ENCODE data around the gene LIN7B. TPM values are rescaled to one million over a fixed set of nuclear protein-coding genes. Genes with fewer than 3 reads are reported as not detected.
A peak's percentile ranks its signal among the peaks of the same experiment; 100 is the strongest.

The LIN7B gene
- total RNA-seq, 1 donor: 2.5 TPM

GRCh38 chr19:49107625-49108459 is 6.3 kb upstream of the LIN7B start:
- H3K4me3 ChIP-seq (ENCODE audit: low read length): no peak overlapping the region
- H3K4me1 ChIP-seq (ENCODE audit: insufficient read depth, low read length): no peaks in the 10 kb centered on the region
- H3K27me3 ChIP-seq (ENCODE audit: insufficient read depth, low read length): no peaks in the 10 kb centered on the region
- H3K9me3 ChIP-seq (ENCODE audit: low read depth, low read length): no peaks in the 10 kb centered on the region

- H3K4me1 ChIP-seq (ENCODE audit: insufficient read depth, low read length): peaks cover 8% of the 10 kb centered on the region
These were observed 5.1 kb upstream of the LIN7B start for GRCh38 chr19:49109051-49109450.

GRCh38 chr19:49109569-49110233 is 4.5 kb upstream of the LIN7B start:
- no peak overlapping the region for H3K4me3 ChIP-seq (ENCODE audit: low read length)
- H3K4me1 ChIP-seq (ENCODE audit: insufficient read depth, low read length): peaks cover 10% of the 10 kb centered on the region
- H3K9me3 ChIP-seq (ENCODE audit: low read depth, low read length): no peaks in the 10 kb centered on the region
- H3K27me3 ChIP-seq (ENCODE audit: insufficient read depth, low read length): no peaks in the 10 kb centered on the region

More at GRCh38 chr19:49109051-49109450, 5.1 kb upstream of the LIN7B start:
- Histone ChIP-seq H3K4me3 (ENCODE audit: low read length) (no peak overlapping the region), H3K9me3 (ENCODE audit: low read depth, low read length) (no peaks in the 10 kb centered on the region), H3K27me3 (ENCODE audit: insufficient read depth, low read length) (no peaks in the 10 kb centered on the region)

GRCh38 chr19:49110567-49110966 is 3.6 kb upstream of the LIN7B start:
- Histone ChIP-seq H3K27me3 (ENCODE audit: insufficient read depth, low read length) (no peaks in the 10 kb centered on the region), H3K4me3 (ENCODE audit: low read length) (no peak overlapping the region), H3K9me3 (ENCODE audit: low read depth, low read length) (no peaks in the 10 kb centered on the region), H3K4me1 (ENCODE audit: insufficient read depth, low read length) (peaks cover 16% of the 10 kb centered on the region)

GRCh38 chr19:49111218-49111998 is 2.8 kb upstream of the LIN7B start:
- H3K27me3 ChIP-seq (ENCODE audit: insufficient read depth, low read length): no peaks in the 10 kb centered on the region
- no peaks in the 10 kb centered on the region for H3K9me3 ChIP-seq (ENCODE audit: low read depth, low read length)
- H3K4me3 ChIP-seq (ENCODE audit: low read length): no peak overlapping the region
- peaks cover 22% of the 10 kb centered on the region for H3K4me1 ChIP-seq (ENCODE audit: insufficient read depth, low read length)

GRCh38 chr19:49114630-49115363 is 627 bp downstream of the LIN7B start:
- peaks cover 44% of the 10 kb centered on the region for H3K4me1 ChIP-seq (ENCODE audit: insufficient read depth, low read length)
- no peaks in the 10 kb centered on the region for H3K27me3 ChIP-seq (ENCODE audit: insufficient read depth, low read length)
- peak overlapping the region; percentile 47 for H3K4me3 ChIP-seq (ENCODE audit: low read length)
- H3K9me3 ChIP-seq (ENCODE audit: low read depth, low read length): no peaks in the 10 kb centered on the region

- peaks cover 11% of the 10 kb centered on the region for H3K27me3 ChIP-seq (ENCODE audit: insufficient read depth, low read length)
- H3K4me1 ChIP-seq (ENCODE audit: insufficient read depth, low read length): peaks cover 48% of the 10 kb centered on the region
- H3K4me3 ChIP-seq (ENCODE audit: low read length): no peak overlapping the region
- H3K9me3 ChIP-seq (ENCODE audit: low read depth, low read length): no peaks in the 10 kb centered on the region
These were observed 2.4 kb downstream of the LIN7B start for GRCh38 chr19:49116544-49116943.

- H3K4me3 ChIP-seq (ENCODE audit: low read length): peak overlapping the region; percentile 43
- H3K9me3 ChIP-seq (ENCODE audit: low read depth, low read length): no peaks in the 10 kb centered on the region
- H3K4me1 ChIP-seq (ENCODE audit: insufficient read depth, low read length): peaks cover 48% of the 10 kb centered on the region
- peaks cover 11% of the 10 kb centered on the region for H3K27me3 ChIP-seq (ENCODE audit: insufficient read depth, low read length)
These were observed 3.8 kb downstream of the LIN7B start for GRCh38 chr19:49117677-49118564.

GRCh38 chr19:49118565-49119410 is 4.6 kb downstream of the LIN7B start, which contains the start of gene C19orf73:
C19orf73 (minus strand) TSS chr19:49119143; CDS start chr19:49119022, 121 bp downstream.
- peak within 1 kb of the TSS; percentile 43 for H3K4me3 ChIP-seq (ENCODE audit: low read length)
- peaks cover 11% of the 10 kb centered on the region for H3K27me3 ChIP-seq (ENCODE audit: insufficient read depth, low read length)

GRCh38 chr19:49119411-49120324 is 5.5 kb downstream of the LIN7B start, which contains the start of gene PPFIA3:
PPFIA3 (plus strand) TSS chr19:49119544; CDS start chr19:49127874, 8,330 bp downstream.
- peaks cover 11% of the 10 kb centered on the region for H3K27me3 ChIP-seq (ENCODE audit: insufficient read depth, low read length)
- H3K9me3 ChIP-seq (ENCODE audit: low read depth, low read length): no peaks in the 10 kb centered on the region
- H3K4me1 ChIP-seq (ENCODE audit: insufficient read depth, low read length): peaks cover 38% of the 10 kb centered on the region
- peak within 1 kb of the TSS; percentile 43 for H3K4me3 ChIP-seq (ENCODE audit: low read length)

More at GRCh38 chr19:49118565-49119410, 4.6 kb downstream of the LIN7B start, which contains the start of gene C19orf73:
- H3K9me3 ChIP-seq (ENCODE audit: low read depth, low read length): no peaks in the 10 kb centered on the region
- peaks cover 42% of the 10 kb centered on the region for H3K4me1 ChIP-seq (ENCODE audit: insufficient read depth, low read length)

GRCh38 chr19:49120325-49120683 is 6.1 kb downstream of the LIN7B start:
- peaks cover 32% of the 10 kb centered on the region for H3K4me1 ChIP-seq (ENCODE audit: insufficient read depth, low read length)
- no peak overlapping the region for H3K4me3 ChIP-seq (ENCODE audit: low read length)
- no peaks in the 10 kb centered on the region for H3K9me3 ChIP-seq (ENCODE audit: low read depth, low read length)
- peaks cover 11% of the 10 kb centered on the region for H3K27me3 ChIP-seq (ENCODE audit: insufficient read depth, low read length)

GRCh38 chr19:49120868-49121267 is 6.7 kb downstream of the LIN7B start:
- Histone ChIP-seq H3K4me3 (ENCODE audit: low read length) (no peak overlapping the region), H3K9me3 (ENCODE audit: low read depth, low read length) (no peaks in the 10 kb centered on the region), H3K27me3 (ENCODE audit: insufficient read depth, low read length) (peaks cover 11% of the 10 kb centered on the region), H3K4me1 (ENCODE audit: insufficient read depth, low read length) (peaks cover 31% of the 10 kb centered on the region)
